Mesothelial cell of epicardium (in vitro differentiated cells): Measurements from ENCODE around the gene ARHGDIA. TPM values are rescaled to one million over a fixed set of nuclear protein-coding genes. Genes with fewer than 3 reads are reported as not detected.

Experiments
- DNase-seq, 2 experiments: peaks; one replicate each; pipeline ENCODE4 v3.0.0; 2021; ENCODE audit warnings: low spot score in 2 of 2; ENCODE audit not compliant: unreplicated experiment in 2 of 2
- H3K27ac Mint-ChIP-seq: 2 replicates; pipeline ENCODE4 v1.8.0; 2021; ENCODE audit warnings: mixed read lengths
- H3K27me3 Mint-ChIP-seq: 2 replicates; pipeline ENCODE4 v1.8.0; 2021; ENCODE audit warnings: low read depth, mixed read lengths
- H3K36me3 Mint-ChIP-seq: 2 replicates; pipeline ENCODE4 v1.8.0; 2021; ENCODE audit warnings: mixed read lengths
- H3K4me1 Mint-ChIP-seq: 2 replicates; pipeline ENCODE4 v1.8.0; 2021; ENCODE audit warnings: mixed read lengths
- H3K4me3 Mint-ChIP-seq: 2 replicates; pipeline ENCODE4 v1.8.0; 2021; ENCODE audit warnings: mild to moderate bottlenecking, moderate library complexity, mixed read lengths
- H3K9me3 Mint-ChIP-seq: 2 replicates; pipeline ENCODE4 v1.8.0; 2021; ENCODE audit warnings: mixed read lengths
- total RNA-seq: library from RNA; stranded (reverse); gene quantifications from 3 replicates; pipeline ENCODE4 v1.2.1, GENCODE V29; 2021
- TF ChIP-seq, protein P1 (sequence below): fragments of 200-600 bp; sonication (generic); IDR thresholded peaks from one replicate; pipeline ENCODE4 v1.5.0; 2021; ENCODE audit warnings: antibody characterized with exemption; ENCODE audit not compliant: unreplicated experiment

The ARHGDIA gene
- total RNA-seq, 1 donor from 2014 or later, result 258 TPM

DNA sequence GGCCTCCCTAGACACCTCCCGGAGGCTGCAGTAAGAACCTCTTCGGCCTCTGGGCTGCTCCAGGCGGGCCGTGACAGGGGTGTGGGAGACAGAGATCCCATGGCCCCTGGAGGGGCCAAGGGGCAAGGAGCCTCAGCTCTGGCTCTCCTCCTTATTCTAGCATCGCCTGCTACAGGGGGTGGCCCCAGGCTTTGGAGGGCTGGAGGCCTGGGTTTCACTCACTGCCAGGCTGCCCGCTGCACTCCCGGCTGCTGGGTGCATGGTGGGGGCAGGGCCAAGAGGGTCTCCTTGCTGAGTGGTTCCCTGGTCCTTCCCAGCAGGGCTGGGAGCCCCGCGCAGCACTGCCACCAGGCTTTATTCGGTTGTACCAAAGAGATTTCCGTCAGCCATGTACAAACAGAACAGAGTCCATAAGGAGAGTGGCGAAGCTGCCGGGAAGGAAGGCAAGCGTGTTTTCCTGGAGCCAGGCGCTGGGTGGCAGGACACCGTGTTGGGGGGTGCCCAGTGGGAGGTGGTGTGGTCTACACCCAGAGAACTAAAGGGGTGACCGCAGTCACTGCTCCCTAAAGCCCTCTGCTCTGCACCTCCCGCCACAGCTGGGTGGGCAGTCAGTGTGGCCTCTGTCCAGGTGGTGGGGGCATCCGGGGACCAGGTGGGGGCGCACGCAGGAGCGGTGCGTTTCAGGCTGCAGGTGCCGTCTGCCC lies 32.9 kb upstream of the ARHGDIA start:
- Mint-ChIP-seq H3K36me3 (peaks cover 7% of the 10 kb centered on the region), H3K27ac (no peak overlapping the region), H3K4me3 (no peak overlapping the region), H3K4me1 (no peaks in the 10 kb centered on the region), H3K27me3 (peaks cover 17% of the 10 kb centered on the region), H3K9me3 (no peaks in the 10 kb centered on the region)
- TF ChIP-seq, protein P1, sequence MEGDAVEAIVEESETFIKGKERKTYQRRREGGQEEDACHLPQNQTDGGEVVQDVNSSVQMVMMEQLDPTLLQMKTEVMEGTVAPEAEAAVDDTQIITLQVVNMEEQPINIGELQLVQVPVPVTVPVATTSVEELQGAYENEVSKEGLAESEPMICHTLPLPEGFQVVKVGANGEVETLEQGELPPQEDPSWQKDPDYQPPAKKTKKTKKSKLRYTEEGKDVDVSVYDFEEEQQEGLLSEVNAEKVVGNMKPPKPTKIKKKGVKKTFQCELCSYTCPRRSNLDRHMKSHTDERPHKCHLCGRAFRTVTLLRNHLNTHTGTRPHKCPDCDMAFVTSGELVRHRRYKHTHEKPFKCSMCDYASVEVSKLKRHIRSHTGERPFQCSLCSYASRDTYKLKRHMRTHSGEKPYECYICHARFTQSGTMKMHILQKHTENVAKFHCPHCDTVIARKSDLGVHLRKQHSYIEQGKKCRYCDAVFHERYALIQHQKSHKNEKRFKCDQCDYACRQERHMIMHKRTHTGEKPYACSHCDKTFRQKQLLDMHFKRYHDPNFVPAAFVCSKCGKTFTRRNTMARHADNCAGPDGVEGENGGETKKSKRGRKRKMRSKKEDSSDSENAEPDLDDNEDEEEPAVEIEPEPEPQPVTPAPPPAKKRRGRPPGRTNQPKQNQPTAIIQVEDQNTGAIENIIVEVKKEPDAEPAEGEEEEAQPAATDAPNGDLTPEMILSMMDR, result no peak
- DNase-seq, result no peak

DNA sequence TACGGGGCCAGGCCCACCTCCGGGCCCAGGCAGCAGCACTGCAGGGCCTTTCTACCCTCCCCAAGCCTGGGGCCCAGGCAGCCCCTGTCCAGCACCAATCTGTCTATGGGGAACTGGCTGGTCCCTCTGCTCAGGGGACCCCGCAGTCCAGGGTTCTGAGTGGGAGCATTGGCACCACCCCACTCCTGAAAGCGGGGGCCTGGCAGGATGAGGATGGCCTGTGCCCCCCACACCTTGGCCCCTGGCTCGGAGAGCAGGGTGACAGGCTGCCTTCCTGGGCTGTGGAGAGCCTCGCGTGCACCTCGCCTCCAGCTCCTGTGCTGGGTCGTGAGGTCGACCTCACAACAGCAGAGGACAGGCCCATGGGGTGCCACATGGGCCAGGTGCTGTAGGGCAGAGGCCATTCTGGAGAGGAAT lies 32.3 kb upstream of the ARHGDIA start:
- H3K27me3 Mint-ChIP-seq, result peaks cover 17% of the 10 kb centered on the region
- H3K9me3 Mint-ChIP-seq, result no peaks in the 10 kb centered on the region
- TF ChIP-seq, protein P1, result no peak
- no peak overlapping the region for H3K27ac Mint-ChIP-seq
- no peak for DNase-seq
- H3K36me3 Mint-ChIP-seq, result peaks cover 7% of the 10 kb centered on the region
- H3K4me1 Mint-ChIP-seq, result no peaks in the 10 kb centered on the region
- H3K4me3 Mint-ChIP-seq, result no peak overlapping the region

DNA sequence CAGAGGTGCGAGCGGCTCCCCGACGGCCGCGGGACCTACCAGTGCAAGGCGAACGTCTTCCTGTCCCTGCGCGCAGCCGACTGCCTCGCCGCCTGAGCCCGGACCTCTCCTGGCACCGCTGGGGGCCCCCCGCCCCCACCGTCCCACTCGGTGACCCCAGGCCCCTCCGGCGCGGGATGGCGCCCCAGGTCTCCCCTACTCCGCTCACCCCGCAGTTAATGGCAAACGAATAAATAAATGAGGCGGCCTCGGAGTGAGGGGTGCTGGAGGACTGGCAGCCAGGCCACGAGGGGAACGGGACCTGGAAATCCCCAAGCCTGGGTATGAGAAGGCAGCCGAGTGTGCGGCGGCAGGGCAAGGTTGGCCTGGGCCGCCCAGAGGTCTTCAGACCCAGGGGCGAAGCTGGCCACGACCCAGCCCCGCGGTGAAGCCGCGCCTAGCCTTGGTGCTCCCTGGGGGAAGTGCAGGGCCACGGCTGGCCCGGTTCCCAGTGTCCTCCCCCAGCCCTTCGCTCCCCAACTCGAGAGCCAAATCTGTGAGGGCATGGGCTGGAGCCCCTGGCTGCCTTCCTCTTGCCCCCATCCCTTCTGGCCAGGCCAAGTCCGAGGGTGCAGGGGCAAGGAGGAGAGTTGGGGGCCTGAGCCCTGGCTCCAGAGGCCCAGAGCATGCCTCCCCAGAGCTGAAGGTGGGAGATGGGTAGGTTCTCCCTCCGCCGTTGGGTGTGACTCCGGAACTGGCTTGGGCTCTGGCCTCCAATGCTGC lies 31.7 kb upstream of the ARHGDIA start:
- no peaks in the 10 kb centered on the region for H3K9me3 Mint-ChIP-seq
- H3K27ac Mint-ChIP-seq, result no peak overlapping the region
- peak overlapping the region; percentile 36 for H3K4me3 Mint-ChIP-seq
- peaks cover 9% of the 10 kb centered on the region for H3K36me3 Mint-ChIP-seq
- peaks cover 17% of the 10 kb centered on the region for H3K27me3 Mint-ChIP-seq
- DNase-seq, result no peak
- TF ChIP-seq, protein P1, result no peak
- no peaks in the 10 kb centered on the region for H3K4me1 Mint-ChIP-seq

DNA sequence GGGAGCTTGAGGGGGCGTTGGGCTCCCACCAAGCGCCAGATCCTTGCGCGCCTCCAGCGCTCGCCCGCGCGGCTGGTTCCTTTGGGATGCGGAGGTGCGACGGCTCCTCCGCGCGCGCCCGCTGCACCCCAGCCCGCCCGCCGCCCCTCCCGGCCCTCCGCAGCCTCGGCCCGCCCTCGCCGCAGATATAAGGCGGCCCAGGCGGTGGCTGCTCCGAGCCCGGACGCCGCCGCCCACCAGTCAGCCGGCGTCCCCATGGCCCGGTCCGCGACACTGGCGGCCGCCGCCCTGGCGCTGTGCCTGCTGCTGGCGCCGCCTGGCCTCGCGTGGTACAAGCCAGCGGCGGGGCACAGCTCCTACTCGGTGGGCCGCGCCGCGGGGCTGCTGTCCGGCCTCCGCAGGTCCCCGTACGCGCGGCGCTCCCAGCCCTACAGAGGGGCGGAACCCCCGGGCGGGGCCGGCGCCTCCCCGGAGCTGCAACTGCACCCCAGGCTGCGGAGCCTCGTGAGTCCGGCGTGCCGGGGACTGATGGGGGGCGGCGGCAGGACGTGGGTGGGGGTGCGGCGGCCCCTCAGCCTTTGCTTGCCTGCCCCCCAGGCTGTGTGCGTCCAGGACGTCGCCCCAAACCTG lies 31.0 kb upstream of the ARHGDIA start, which contains the start of gene NPB:
Gene NPB, plus strand, starts transcription at position 216 of the 630 bp plus-strand sequence. Its CDS starts 40 bp downstream, at position 256.
- Mint-ChIP-seq H3K27ac (no peak within 1 kb of the TSS), H3K27me3 (peaks cover 17% of the 10 kb centered on the region), H3K4me3 (peak within 1 kb of the TSS; percentile 36), H3K36me3 (peaks cover 10% of the 10 kb centered on the region), H3K9me3 (no peaks in the 10 kb centered on the region), H3K4me1 (no peaks in the 10 kb centered on the region)
- TF ChIP-seq, protein P1, result no peak
- peak in 1 of 2 experiments; percentile 23 for DNase-seq

DNA sequence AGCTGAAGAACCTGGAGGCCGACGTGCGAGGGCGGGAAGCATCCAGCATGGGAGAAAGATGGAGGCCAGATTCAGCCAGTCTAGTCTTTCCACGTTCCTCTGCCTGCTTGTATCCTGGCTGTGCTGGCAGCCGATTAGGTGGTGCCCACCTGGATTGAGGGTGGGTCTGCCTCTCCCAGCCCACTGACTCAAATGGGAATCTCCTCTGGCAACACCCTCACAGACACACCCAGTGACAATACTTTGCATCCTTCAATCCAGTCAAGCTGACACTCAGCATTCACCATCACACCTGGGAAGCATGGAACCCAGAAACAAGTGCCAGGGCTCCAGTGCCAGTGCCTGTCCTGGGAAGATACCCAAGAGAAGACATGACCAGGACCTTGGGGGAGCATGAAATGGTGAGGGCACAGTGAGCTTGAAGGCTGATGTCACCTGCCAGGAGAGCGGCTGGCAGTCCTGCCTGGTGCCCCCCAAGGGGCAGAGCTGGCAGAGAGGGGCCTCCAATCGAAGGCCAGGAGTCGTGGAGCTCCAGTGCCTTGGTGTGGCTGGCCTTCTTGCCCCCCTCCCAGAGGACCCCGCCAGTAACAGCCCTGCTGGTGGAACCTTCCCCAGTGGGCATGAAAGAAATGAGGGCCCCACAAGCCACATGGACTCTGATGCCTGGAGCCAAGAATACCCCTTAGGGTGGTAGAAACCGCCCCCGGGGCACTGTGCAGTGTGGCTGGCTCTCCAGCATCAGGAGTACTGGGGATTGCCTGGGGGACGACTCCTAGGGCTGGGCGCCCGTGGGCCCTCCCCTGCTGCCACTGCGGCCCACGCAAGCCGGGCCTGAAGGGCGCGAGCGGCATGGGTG lies 30.3 kb upstream of the ARHGDIA start:
- H3K27me3 Mint-ChIP-seq, result peaks cover 17% of the 10 kb centered on the region
- peaks cover 10% of the 10 kb centered on the region for H3K36me3 Mint-ChIP-seq
- peak overlapping the region; percentile 16 for H3K4me3 Mint-ChIP-seq
- DNase-seq, result no peak
- no peak overlapping the region for H3K27ac Mint-ChIP-seq
- no peaks in the 10 kb centered on the region for H3K9me3 Mint-ChIP-seq
- H3K4me1 Mint-ChIP-seq, result no peaks in the 10 kb centered on the region
- TF ChIP-seq, protein P1, result no peak
